HCT116 (cell line): ENCODE data around the gene SLC25A6. TPM values are rescaled to one million over a fixed set of nuclear protein-coding genes. Genes with fewer than 3 reads are reported as not detected.

Source experiments
- ATAC-seq: fragments of 200-7000 bp; cut with Tn5 transposase; 2 replicates; pipeline ENCODE4 v1.9.1; 2020; ENCODE audit warnings: mild to moderate bottlenecking, moderate library complexity
- BruUV-seq: library from RNA; stranded (reverse); fragments of 400-500 nt; replicated peaks from 2 replicates; lab custom pipeline; 2021; lab: Mats Ljungman, UMichigan
- CTCF ChIA-PET: fragments of 300-600 bp; sonication (Branson Sonifier 250); formaldehyde crosslinking; loops from one replicate; lab custom pipeline; 2021; ENCODE audit warnings: antibody characterized with exemption; lab: Charles Lee
- POLR2A ChIA-PET: fragments of 300-600, 350-600 bp; sonication (Branson Sonifier 250); formaldehyde crosslinking; loops from one replicate; lab custom pipeline; 2021; ENCODE audit warnings: antibody characterized with exemption; lab: Charles Lee
- RAD21 ChIA-PET, 2 experiments: fragments of 300-600 bp; sonication (Branson Sonifier 250); formaldehyde crosslinking; loops; one replicate each; lab custom pipeline; 2023; ENCODE audit warnings: low total read pairs in 2 of 2; ENCODE audit not compliant: uncharacterized antibody in 2 of 2, unreplicated experiment in 2 of 2, low non-redundant PET in 1 of 2; lab: Charles Lee
- DNase-seq: peaks from one replicate; pipeline ENCODE4 v3.0.0-alpha.2; 2010; ENCODE audit warnings: low read depth, low spot score
- H2AFZ ChIP-seq: fragments of 200-600 bp; shearing (Covaris generic), sonication (generic); 2 replicates; pipeline ENCODE4 v1.6.1; 2017; ENCODE audit warnings: low read depth, mixed run types, mixed read lengths, antibody characterized with exemption, low read length; ENCODE audit not compliant: poor library complexity, severe bottlenecking
- H3K27ac ChIP-seq: 2 replicates; pipeline ENCODE4 v1.5.1; 2012; ENCODE audit warnings: low read depth, low read length
- H3K27me3 ChIP-seq: fragments of 200-600 bp; sonication (generic); 2 replicates; pipeline ENCODE4 v1.6.1; 2016; ENCODE audit warnings: mixed run types, low read length, mixed read lengths; ENCODE audit not compliant: insufficient read depth
- H3K36me3 ChIP-seq, 2 experiments: fragments of 200-500 bp in 1 of 2; fragments of 200-600 bp in 1 of 2; sonication (Bioruptor generic) in 1 of 2; sonication (generic) in 1 of 2; 2 replicates each; pipeline versions ENCODE4 v1.5.1 to v1.6.1; 2014 to 2016; ENCODE audit warnings: low read length in 2 of 2, inconsistent platforms in 1 of 2, mixed read lengths in 1 of 2, mixed run types in 1 of 2; ENCODE audit not compliant: insufficient read depth in 2 of 2, control insufficient read depth in 1 of 2
- H3K4me1 ChIP-seq, 2 experiments: fragments of 200-600 bp in 1 of 2; sonication (generic) in 1 of 2; 2 replicates each; pipeline versions ENCODE4 v1.5.1 to v1.6.1; 2012 to 2017; ENCODE audit warnings: low read length in 2 of 2, inconsistent platforms in 1 of 2, mild to moderate bottlenecking in 1 of 2, mixed read lengths in 1 of 2, mixed run types in 1 of 2, moderate library complexity in 1 of 2; ENCODE audit not compliant: insufficient read depth in 2 of 2, control insufficient read depth in 1 of 2
- H3K4me2 ChIP-seq: fragments of 200-600 bp; sonication (generic); 2 replicates; pipeline ENCODE4 v1.6.1; 2017; ENCODE audit warnings: mixed run types, low read length, mixed read lengths
- H3K4me3 ChIP-seq, 2 experiments: fragments of 200-600 bp in 1 of 2; sonication (generic) in 1 of 2; replicated peaks in 1 of 2; 2 replicates each; pipeline ENCODE4 v1.5.1; 2011 to 2016; ENCODE audit warnings: low read length in 2 of 2, control low read depth in 1 of 2, low read depth in 1 of 2, mild to moderate bottlenecking in 1 of 2, mixed read lengths in 1 of 2, mixed run types in 1 of 2
- H3K79me2 ChIP-seq: fragments of 200-600 bp; sonication (generic); 2 replicates; pipeline ENCODE4 v1.6.1; 2017; ENCODE audit warnings: mild to moderate bottlenecking, mixed run types, low read length, moderate library complexity, mixed read lengths; ENCODE audit not compliant: insufficient read depth
- H3K9ac ChIP-seq: fragments of 200-600 bp; sonication (generic); 2 replicates; pipeline ENCODE4 v1.6.1; 2016; ENCODE audit warnings: low read length, mixed read lengths
- H3K9me2 ChIP-seq: fragments of 200-600 bp; sonication (generic), shearing (Covaris generic); 2 replicates; pipeline ENCODE4 v1.6.1; 2017; ENCODE audit warnings: mixed run types, mild to moderate bottlenecking, moderate library complexity; ENCODE audit not compliant: insufficient read depth
- H3K9me3 ChIP-seq, 2 experiments: fragments of 200-500 bp in 1 of 2; fragments of 200-600 bp in 1 of 2; sonication (Bioruptor generic) in 1 of 2; sonication (generic) in 1 of 2; 2 replicates each; pipeline ENCODE4 v1.6.1; 2014 to 2017; ENCODE audit warnings: low read length in 2 of 2, mixed read lengths in 2 of 2, inconsistent platforms in 1 of 2, low read depth in 1 of 2, mild to moderate bottlenecking in 1 of 2, mixed run types in 1 of 2, moderate library complexity in 1 of 2; ENCODE audit not compliant: control insufficient read depth in 1 of 2, insufficient read depth in 1 of 2
- H4K20me1 ChIP-seq: fragments of 200-600 bp; sonication (generic), shearing (Covaris generic); 2 replicates; pipeline ENCODE4 v1.6.1; 2017; ENCODE audit warnings: mixed run types, mild to moderate bottlenecking, moderate library complexity; ENCODE audit not compliant: insufficient read depth
- ATF3 ChIP-seq: IDR thresholded peaks from 2 replicates; pipeline ENCODE4 v1.6.1; 2012
- CBX3 ChIP-seq: IDR thresholded peaks from 2 replicates; pipeline ENCODE4 v1.6.1; 2012; ENCODE audit warnings: low read depth
- CEBPB ChIP-seq: IDR thresholded peaks from 2 replicates; pipeline ENCODE4 v1.6.1; 2012; ENCODE audit warnings: low read depth
- ELF1 ChIP-seq: IDR thresholded peaks from 2 replicates; pipeline ENCODE4 v1.6.1; 2012; ENCODE audit warnings: low read depth, borderline replicate concordance
- EZH2 ChIP-seq: fragments of 200-600 bp; sonication (generic); IDR thresholded peaks from 2 replicates; pipeline ENCODE4 v1.6.1; 2017; ENCODE audit warnings: antibody characterized with exemption, mixed run types
- EZH2phosphoT487 ChIP-seq: fragments of 200-600 bp; IDR thresholded peaks from 2 replicates; pipeline ENCODE4 v1.6.1; 2018; ENCODE audit warnings: antibody characterized with exemption, borderline replicate concordance
- JUND ChIP-seq: IDR thresholded peaks from 2 replicates; pipeline ENCODE4 v1.6.1; 2012
- MAX ChIP-seq: IDR thresholded peaks from 2 replicates; pipeline ENCODE4 v1.6.1; 2012
- POLR2A ChIP-seq: IDR thresholded peaks from 2 replicates; pipeline ENCODE4 v1.7.0; 2011; ENCODE audit warnings: borderline replicate concordance; ENCODE audit not compliant: insufficient read depth, insufficient read length; ENCODE audit errors: extremely low read depth
- RAD21 ChIP-seq: IDR thresholded peaks from 2 replicates; pipeline ENCODE4 v1.6.1; 2012; ENCODE audit warnings: low read depth, mild to moderate bottlenecking
- REST ChIP-seq: IDR thresholded peaks from 2 replicates; pipeline ENCODE4 v1.6.1; 2012; ENCODE audit warnings: low read depth
- SP1 ChIP-seq: IDR thresholded peaks from 2 replicates; pipeline ENCODE4 v1.6.1; 2012; ENCODE audit warnings: low read depth
- SRF ChIP-seq: IDR thresholded peaks from 2 replicates; pipeline ENCODE4 v1.6.1; 2012; ENCODE audit warnings: low read depth
- TCF7L2 ChIP-seq: IDR thresholded peaks from 2 replicates; pipeline ENCODE4 v1.7.0; 2011; ENCODE audit warnings: borderline replicate concordance, inconsistent platforms; ENCODE audit not compliant: insufficient read depth, insufficient read length; ENCODE audit errors: extremely low read depth
- YY1 ChIP-seq: IDR thresholded peaks from 2 replicates; pipeline ENCODE4 v1.6.1; 2011; ENCODE audit warnings: low read length, low read depth, moderate library complexity, mild to moderate bottlenecking; ENCODE audit not compliant: insufficient replicate concordance; ENCODE audit errors: extremely low read depth
- ZFX ChIP-seq: fragments of 450-650 bp; IDR thresholded peaks from 2 replicates; pipeline ENCODE4 v1.6.1; 2017
- intact Hi-C: fragments of 100-400 bp; cut with micrococcal nuclease; formaldehyde crosslinking; loops from 2 replicates; pipeline ENCODE4 v1.10.0; 2022
- total RNA-seq: library from RNA; stranded (reverse); gene quantifications from one replicate; pipeline ENCODE4 v1.2.1, GENCODE V29; 2021; ENCODE audit not compliant: unreplicated experiment

The SLC25A6 gene
- total RNA-seq, 1 experiment from 2014 or later, result 398 TPM

GRCh38 chrX:1385253-1386223, 6.4 kb downstream of the SLC25A6 start:
- ChIA-PET POLR2A (no interaction called here), CTCF (no interaction called here), RAD21 (no interaction called here)
- ATAC-seq (no peak), DNase-seq (no peak)
- no peak overlapping the region for H3K4me3 ChIP-seq
- BruUV-seq, result no TSS peak
- H3K79me2 ChIP-seq, result peaks cover 40% of the 10 kb centered on the region
- H3K4me1 ChIP-seq, result peaks cover 4 to 45% of the 10 kb centered on the region in 2 experiments; a peak in 3 of 4 replicates
- H3K36me3 ChIP-seq, result peaks cover 8 to 44% of the 10 kb centered on the region in 2 experiments
- no peak overlapping the region for H3K4me2 ChIP-seq
- TF ChIP-seq ELF1 (no peak), RAD21 (no peak), CEBPB (no peak), ATF3 (no peak), SP1 (no peak), EZH2phosphoT487 (no peak)
- H3K9me2 ChIP-seq, result no peaks in the 10 kb centered on the region
- H3K9me3 ChIP-seq, result no peaks in the 10 kb centered on the region
- H3K27ac ChIP-seq, result no peak overlapping the region
- no peaks in the 10 kb centered on the region for H3K27me3 ChIP-seq
- H4K20me1 ChIP-seq, result peaks cover 4% of the 10 kb centered on the region; the same call in 1 of the 2 replicates
- intact Hi-C loops, result no loop called here
- H2AFZ ChIP-seq, result no peak overlapping the region
- H3K9ac ChIP-seq, result no peak overlapping the region

- no peak overlapping the region for H3K4me2 ChIP-seq
- H3K27ac ChIP-seq, result no peak overlapping the region
- peaks cover 3 to 43% of the 10 kb centered on the region in 2 experiments; a peak in 3 of 4 replicates for H3K4me1 ChIP-seq
- TF ChIP-seq YY1 (no peak), EZH2 (no peak), MAX (no peak), CEBPB (no peak), ZFX (no peak), SRF (no peak), CBX3 (no peak), TCF7L2 (no peak), POLR2A (no peak), JUND (no peak), REST (no peak), SP1 (no peak)
- no peaks in the 10 kb centered on the region for H3K27me3 ChIP-seq
- ChIA-PET CTCF (no interaction called here), POLR2A (no interaction called here), RAD21 (no interaction called here)
- H3K36me3 ChIP-seq, result peaks cover 8 to 39% of the 10 kb centered on the region in 2 experiments
- H3K9me2 ChIP-seq, result no peaks in the 10 kb centered on the region
- H2AFZ ChIP-seq, result no peak overlapping the region
- DNase-seq (no peak), ATAC-seq (no peak)
- H3K79me2 ChIP-seq, result peaks cover 33% of the 10 kb centered on the region
- no TSS peak for BruUV-seq
- peaks cover 4% of the 10 kb centered on the region; the same call in 1 of the 2 replicates for H4K20me1 ChIP-seq
- H3K9me3 ChIP-seq, result no peaks in the 10 kb centered on the region
- intact Hi-C loops, result loop anchor here (5.0 kb wide), 1 partner anchor 62 kb away; no protein-coding TSS in a partner anchor
- no peak overlapping the region for H3K9ac ChIP-seq
- no peak overlapping the region for H3K4me3 ChIP-seq
Measured at GRCh38 chrX:1384658-1385252, 7.2 kb downstream of the SLC25A6 start.
